GM18858 (cell line): ENCODE measurements around the gene NXPE3.

Experiments used
- ATAC-seq: cut with Tn5 transposase; IDR thresholded peaks from one replicate; pipeline ENCODE4 v1.9.1; 2021; ENCODE audit not compliant: unreplicated experiment

NXPE3 gene

DNA sequence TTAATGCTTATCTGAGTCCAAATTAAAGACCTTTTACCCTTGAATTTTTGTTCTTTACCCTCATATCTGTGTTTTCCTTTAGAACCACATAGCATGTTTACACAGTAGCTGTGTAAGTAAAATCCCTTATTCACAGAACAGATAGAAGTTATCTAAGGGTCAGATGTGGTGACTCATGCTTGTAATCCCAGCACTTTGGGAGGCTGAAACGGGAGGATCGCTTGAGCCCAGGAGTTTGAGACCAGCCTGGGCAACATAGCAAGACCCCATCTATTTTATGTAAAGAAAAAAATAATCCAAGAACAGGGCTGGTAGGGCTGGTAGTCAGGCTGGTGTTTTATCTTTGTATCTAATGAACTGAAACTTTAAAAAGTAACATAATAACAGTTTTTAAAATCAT, 23.2 kb downstream of the NXPE3 start:
- no peak for ATAC-seq

DNA sequence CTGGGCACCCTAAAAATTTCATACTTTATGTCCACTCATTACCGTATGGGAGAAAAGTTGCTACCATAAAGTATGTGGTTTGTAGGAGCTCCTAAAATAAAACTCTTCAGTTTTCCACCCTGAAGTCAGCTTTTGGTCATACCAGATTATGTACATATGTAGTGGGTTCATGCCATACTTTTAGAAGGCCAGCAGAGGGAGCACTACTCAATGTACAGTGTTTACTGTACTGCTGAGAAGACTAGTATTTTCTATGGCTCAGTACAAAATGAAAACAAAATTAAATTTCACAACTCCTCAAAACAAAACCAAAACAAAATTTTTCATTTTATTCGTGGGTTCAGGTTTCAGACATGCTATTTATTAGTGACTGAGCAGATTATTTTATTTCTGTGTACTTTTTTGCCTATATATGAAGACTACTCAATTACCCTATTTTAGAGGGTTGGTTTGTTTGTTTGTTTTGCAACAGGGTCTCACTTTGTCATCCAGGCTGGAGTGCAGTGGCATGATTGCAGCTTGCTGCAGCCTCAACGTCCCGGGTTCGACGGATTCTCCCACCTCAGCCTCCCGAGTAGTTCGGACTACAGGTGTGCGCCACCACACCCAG, 24.3 kb downstream of the NXPE3 start:
- peak; percentile 92 for ATAC-seq

DNA sequence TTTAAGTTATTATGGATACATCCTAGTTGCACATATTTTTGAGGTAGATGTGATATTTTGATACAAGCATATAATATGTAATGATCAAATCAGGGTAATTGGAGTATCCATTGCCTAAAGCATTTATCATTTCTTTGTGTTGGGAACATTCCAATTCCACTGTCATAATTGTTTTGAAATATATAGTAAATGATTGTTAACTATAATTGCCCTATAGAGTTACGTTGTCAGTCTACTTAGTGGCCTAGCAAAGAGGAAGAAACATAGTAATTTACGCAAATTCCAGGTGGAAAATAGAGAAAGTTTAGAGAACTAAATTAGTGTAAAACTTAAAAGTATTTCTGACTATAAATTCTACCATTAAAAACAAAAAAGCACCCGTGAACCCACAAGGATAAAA, 24.9 kb downstream of the NXPE3 start:
- ATAC-seq: no peak

DNA sequence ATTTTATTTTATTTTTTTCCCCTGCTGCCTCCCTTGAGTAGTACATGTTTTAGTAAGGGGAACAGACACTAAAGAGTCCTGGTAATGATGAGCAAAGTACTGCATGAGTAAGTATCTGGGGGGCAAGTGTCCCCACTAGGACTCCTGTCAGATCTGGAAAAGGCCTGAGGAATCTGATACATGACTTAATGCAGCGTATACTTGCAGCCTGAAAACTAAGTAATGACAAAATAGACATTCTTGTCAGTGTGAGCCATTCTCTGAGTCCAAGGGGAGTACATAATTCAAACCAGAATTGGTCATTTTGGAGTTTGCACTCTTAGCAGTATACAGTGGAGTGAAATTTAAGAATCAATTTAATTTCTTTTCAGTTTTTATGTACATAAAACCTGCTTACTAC, 27.5 kb downstream of the NXPE3 start:
- no peak for ATAC-seq

DNA sequence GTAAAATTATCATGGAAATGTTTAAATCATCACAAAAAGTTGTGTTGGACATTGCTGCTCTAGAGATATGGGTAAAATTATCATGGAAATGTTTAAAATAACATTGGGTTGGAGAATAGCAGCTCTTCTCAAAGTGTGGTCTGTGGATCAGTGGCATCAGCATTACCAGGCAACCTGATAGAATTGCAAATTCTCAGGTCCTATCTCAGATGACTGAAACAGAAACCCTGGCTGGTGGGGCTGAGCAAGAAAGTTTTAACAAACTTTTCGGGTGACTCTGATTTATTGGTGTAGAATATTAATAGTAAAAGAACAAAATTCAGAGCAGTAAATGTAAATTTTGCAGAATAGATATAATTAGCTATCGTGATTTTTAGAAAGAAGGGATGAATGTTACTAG, 28.9 kb downstream of the NXPE3 start:
- peak; percentile 61 for ATAC-seq

DNA sequence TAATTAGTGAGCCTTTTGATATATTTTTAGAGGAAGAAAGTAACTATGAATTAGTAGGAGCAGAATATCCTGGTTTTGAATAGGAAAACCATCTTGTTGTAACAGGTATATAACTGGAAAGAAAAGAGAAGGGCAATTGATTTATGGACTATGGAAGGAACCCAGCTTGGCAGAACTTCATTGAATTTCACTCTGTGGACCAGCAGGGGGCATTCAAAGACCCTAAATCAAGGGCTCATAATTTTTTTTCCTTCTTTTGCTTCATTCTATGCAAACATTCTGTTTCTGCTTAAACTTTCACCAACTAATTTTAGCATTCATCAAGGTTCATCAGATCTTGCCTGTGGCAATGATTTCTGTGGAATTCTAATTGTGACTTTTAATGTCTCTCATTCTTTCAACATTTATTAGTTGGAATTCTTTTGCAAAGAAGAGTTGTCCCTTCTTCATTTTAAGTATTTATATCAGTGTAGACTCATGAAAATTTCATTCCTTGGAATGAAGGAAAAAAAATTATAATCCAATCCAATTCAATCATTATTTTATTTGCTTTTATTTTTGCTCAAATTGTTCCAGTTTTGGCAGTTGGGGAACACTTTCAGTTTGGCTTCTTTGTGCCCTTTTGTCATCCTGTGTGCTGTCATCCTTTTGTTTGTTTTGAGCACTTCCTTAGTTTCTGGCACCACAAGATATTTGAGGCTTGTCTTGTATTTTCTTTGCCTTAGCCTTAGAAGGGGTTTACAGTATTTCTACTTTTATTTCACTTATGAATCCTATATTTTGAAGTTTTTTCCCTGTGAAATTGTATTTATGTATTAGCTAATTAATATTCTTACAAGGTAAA, 30.4 kb downstream of the NXPE3 start:
- ATAC-seq: peak; percentile 28

DNA sequence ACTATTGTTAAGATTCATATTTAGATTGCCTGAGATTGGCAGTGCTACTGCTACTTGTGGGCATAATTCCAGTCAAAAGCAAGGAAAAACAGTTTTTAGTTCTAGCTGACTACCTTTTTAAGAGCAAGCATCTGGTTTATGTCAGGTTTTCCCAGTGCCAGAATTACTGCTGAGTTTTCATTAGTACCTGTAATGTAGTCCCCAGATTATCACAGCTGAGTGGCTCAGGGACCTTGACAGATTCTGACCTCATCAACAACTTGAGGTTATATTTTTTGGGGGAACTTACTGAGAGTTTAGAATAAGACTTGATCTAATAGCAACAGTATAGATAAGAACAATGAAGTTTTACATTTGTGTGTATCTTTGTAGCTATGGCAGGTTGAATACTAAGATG, 31.0 kb downstream of the NXPE3 start:
- ATAC-seq: no peak

DNA sequence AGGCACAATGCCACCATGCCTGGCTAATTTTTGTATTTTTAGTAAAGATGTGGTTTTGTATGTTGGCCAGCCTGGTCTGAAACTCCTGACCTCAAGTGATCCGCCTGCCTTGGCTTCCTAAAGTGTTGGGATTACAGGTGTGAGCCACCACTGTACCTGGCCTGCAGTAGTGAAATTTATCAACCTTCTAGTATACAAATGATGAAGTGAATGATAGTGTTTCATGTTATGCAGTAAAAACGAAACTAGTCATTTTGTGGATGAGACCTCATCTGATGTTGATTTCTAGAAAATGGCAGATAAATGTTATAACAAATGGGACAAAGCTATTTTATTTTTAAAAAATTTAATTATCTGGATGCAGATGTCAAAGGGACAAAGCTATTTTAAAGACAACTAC, 32.9 kb downstream of the NXPE3 start:
- ATAC-seq: peak; percentile 19

DNA sequence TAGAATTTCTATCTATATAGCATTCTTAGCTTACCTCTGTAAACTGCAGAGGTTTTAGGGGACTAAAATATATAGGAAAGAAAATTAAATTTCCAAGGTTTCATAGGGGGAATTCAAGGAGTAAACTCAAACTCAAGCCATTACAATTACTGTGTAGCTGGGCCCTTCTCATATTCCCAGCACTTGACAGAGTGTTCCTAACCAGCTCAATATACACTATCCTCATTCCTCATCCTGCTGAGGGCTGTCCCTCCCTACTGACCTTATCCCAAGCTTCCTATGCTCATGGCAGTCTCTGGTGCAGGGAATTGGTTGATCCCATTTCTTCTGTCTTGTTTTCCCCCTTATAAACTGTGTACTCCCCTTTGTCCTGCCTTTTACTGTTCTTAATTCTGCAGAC, 33.9 kb downstream of the NXPE3 start:
- ATAC-seq: no peak

DNA sequence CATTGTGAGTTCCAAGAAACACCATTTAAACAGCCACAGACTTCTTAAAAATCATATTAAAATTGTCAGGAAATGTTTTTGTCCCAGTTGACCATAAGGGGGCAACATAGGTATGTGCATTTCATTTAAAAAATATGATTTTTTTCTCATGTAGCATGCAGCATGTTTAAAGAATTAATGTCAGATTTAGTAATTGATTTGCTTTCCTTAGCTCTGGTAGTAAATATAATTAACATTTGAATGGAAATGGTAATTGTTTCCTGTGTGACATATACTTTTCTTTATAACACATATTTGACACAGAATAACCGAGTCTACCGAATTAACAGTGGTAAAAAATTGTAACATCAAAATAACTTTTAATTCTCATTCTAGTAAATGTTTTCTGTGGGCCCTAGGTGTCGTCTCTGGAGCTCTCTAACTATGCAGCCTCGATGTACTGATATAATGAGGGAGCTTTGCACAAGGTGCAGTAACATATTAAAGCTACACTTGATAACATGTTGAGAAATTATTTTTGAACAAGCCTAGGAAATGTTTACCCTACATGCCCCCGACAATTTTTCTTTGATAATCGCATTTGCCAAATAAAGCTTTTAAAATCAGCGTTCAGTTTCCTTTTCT, 34.9 kb downstream of the NXPE3 start:
- no peak for ATAC-seq

DNA sequence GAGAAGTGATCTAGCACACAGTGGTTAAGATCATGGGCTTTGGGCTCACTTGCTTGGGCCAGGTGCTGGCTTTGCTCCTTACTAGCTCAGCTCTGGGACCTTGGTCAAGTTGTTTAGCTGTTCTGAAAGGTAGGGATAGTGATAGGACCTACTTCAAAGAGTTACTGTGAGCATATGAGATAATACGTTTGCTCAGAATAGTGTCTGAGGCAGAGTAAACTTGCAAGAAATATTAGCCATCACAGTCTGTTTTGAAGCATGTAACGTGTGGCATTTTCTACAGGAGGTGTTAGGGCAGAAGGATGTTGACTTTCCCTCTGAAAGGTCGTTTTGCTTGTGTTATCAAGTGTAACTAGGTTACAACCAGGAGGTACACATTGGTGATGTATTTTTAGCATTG, 35.8 kb downstream of the NXPE3 start:
- ATAC-seq: no peak

DNA sequence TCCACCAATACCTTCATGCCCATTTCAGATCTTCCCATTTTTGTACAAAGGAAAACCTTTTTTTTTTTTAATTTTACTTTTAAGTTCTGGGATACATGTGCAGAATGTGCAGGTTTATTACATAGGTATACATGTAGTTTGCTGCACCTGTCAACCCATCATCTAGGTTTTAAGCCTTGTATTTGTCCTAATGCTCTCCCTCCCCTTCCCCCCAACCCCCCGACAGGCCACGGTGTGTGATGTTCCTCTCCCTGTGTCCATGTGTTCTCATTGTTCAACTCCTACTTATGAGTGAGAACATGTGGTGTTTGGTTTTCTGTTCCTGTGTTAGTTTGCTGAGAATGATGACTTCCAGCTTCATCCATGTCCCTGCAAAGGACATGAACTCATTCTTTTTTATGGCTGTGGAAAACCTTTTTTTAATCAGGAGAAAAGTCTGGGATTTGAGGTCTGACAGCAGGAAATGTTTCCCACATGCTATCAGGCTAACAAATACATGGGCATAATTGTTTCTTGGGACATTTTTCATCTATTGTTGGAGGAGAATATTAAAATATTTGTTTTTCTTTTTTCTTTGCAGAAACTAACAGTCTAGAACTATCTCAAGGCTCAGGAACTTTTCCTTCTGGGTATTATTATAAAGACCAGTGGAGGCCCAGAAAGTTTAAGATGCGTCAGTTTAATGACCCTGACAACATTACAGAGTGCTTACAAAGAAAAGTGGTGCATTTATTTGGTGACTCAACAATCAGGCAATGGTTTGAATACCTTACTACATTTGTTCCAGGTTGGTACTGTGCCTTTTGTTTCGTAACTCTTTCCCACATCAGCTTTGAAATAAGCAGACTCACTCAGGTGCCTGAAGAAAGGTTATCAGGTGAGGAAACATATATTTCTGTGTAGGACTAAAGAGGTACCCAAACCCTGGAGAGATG, 37.5 kb downstream of the NXPE3 start:
- no peak for ATAC-seq

DNA sequence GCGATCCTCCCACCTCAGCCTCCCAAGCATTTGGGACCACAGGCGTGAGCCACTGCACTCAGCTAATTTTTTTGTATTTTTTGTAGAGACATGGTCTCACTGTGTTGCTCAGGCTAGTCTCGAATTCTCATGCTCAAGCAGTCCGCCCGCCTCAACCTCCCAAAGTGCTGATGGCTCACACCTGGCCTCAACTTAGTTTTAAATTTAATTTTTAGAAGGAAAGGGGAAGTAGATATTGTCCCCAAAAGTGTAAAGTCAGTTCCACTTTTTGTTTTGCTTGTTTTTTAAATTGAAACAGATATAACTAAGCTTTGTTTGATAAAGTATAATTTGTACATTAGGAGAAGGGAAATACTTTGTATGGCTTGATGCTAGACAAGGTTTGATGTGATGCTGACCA, 39.0 kb downstream of the NXPE3 start:
- ATAC-seq: no peak

DNA sequence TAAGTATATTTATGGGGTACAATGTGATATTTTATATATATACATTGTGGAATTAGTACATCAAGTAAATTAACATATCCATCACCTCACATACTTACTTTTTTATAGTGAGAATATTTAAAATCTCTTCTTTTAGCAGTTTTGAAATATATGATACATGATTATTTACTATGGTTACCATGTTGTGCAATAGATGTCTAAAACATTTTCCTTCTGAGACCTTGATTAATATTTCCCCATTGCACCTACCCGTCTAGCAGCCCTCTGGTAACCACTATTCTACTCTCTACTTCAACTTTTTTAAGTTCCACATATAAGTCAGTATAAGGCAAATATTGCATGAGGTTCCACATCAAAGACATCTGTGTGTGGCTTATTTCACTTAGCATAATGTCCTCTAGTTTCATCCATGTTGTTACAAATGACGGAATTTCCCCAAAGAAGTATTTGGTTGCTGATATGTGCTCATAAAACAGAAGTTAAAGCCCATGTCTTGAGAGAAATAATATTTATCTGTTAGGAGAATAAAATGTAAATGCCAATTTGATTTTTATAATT, 40.7 kb downstream of the NXPE3 start:
- ATAC-seq: peak; percentile 64

DNA sequence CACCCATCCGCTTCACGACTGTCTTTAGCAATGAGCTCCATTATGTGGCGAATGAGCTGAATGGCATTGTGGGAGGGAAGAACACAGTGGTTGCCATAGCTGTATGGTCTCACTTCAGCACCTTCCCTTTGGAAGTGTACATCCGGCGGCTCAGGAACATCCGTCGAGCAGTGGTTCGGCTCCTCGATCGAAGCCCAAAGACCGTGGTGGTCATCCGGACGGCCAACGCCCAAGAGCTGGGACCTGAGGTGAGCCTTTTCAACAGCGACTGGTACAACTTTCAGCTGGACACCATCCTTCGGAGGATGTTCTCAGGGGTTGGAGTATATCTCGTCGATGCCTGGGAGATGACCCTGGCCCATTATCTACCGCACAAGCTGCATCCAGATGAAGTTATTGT, 42.5 kb downstream of the NXPE3 start:
- no peak for ATAC-seq

DNA sequence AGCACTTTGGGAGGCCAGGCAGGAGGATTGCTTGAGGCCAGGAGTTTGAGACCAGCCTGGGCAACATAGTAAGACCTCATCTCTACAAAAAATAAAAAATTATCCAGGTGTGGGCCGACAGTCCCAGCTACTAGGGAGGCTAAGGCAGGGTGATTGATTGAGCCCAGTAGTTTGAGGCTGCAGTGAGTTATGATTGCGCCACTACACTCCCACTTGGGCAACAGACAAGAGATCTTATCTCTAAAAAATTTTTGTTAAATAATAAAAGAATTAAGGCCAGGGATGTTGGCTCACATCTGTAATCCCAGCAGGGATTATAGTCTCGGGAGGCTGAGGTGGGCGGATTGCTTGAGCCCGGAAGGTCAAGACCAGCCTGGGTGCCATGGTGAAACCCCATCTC, 44.5 kb downstream of the NXPE3 start:
- no peak for ATAC-seq

DNA sequence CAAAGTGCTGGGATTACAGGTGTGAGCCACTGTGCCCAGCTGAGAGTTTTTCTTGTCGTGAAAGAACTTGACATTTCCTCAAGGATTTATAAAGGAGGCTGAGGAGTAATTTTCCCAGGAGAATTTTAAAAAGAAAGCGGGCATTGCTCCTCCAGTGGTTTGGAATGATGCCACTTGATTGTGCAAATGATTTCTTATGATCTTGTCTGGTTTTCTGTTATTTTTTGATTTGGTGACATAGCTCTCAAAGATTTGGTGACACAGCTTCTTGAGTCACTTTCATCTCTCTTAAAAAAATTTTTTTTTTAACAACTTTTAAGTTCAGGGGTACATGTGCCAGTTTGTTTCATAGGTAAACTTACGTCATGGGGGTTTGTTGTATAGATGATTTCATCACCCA, 45.7 kb downstream of the NXPE3 start:
- ATAC-seq: no peak

DNA sequence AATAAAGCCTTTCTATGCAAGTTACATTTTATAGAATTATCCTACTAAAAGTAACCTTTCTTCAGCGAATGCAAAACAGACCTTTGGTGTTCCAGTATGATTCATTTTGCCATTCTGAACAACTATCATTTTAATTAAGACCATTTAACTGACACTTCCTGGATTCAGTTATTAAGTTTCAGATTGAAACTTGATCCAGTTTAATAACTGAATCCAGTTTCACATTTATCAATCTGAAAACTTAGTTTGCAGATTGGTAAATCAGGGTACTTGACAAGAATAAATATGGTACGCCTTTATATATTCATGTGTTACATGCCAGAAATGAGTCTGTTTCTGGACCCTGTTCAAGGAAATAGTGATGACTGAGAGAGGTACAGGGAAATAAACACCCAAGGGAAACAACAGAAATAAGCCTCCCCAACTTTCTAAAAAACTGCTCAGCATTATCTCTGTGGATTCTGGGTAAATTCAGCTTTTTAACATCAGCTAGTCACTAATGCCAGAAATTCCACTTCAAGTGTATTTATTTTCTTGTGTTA, 47.0 kb downstream of the NXPE3 start:
- peak; percentile 20 for ATAC-seq

DNA sequence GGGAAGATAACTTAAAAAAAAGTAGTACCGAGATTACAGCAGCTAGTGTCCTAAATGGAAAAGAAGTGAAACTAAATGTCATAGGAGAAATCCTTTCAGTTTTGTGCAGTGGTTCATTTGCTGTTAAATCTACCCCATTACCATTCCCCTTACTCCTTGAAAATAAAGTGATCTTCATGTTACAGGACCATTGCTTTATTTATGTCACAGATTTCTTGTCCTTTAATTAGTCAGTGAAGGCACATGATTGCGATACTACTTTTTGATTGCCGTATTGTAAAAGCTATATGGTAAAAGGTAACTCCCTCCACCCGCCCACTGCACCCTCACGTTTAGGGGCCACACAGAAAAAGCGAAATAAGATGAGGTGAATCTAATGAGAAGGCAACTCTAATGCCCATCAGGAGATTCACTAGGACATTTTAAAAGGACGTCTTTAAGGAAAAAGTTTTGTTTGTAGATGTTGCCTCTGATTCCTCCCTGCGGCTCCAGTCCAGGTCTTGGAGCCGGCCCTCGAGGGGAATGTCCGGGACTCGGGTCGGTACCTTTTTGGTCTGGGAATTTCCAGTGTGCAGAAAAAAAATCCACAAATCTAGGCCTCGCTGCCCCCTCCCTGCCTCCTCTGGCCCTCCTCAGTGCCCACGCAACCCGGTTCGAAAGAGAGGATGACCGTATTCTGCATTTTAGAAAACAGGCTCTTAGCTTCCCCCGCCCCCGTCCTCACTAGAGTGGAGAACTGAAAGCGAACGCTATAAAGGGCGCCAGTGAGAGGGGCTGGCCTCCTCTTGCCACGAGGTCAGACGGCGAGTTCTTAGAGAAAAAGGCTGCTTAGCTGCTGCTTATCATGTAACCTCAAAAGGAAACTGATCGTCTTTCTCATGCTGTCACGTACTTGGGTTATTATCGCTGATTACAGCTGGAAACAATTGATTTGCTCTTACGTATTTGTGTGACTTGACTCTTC, 48.5 kb downstream of the NXPE3 start:
- peak; percentile 67 for ATAC-seq
